ENCODE data around the gene NBAS. TPM values are rescaled to one million over a fixed set of nuclear protein-coding genes. Genes with fewer than 3 reads are reported as not detected.

Gene NBAS
- total RNA-seq, 1 experiment from 2014 or later, result 32.5 TPM

DNA sequence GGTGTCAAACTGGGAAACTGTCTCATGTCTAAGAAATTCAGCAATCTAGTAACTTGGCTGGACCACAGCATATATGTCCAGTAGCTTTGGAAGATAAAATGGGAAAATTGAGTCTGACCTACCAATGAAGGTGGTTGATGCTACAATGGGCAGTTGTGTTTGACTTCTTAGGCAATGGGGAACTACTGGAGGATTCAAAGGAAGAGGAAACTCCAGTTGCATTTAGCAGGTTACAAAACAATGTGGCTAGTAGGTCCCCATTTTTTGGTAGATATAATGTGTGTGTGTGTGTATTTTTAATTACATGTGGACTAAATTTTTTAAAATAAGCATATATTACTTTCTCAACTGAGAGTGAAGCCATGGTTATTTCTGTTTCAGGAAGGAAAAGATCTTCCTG is 427.7 kb downstream of the NBAS start:
- DNase-seq, result no peak
- H3T11ph ChIP-seq (ENCODE audit: low read length), result no peak overlapping the region
- no peak overlapping the region for H2AFZ ChIP-seq (ENCODE audit: low read length)
- H2BK5ac ChIP-seq (ENCODE audit: insufficient read length, low read length), result no peak overlapping the region
- no peaks in the 10 kb centered on the region for H3K79me1 ChIP-seq (ENCODE audit: insufficient read depth, low read depth, low read length, poor library complexity, severe bottlenecking)
- Mint-ChIP-seq H3K4me1 (peaks cover 16 to 17% of the 10 kb centered on the region in 2 experiments), H3K27me3 (ENCODE audit: low read depth) (peaks cover 1% of the 10 kb centered on the region; the same call in 1 of the 2 replicates), H3K4me3 (no peak overlapping the region), H3K9me3 (peaks cover 2 to 3% of the 10 kb centered on the region in 2 experiments; a peak in 4 of 5 replicates), H3K27ac (no peak overlapping the region), H3K36me3 (ENCODE audit: insufficient read depth in 1 of 3, low read depth in 3 of 3) (peaks cover 0 to 4% (median 2%) of the 10 kb centered on the region in 3 experiments; a peak in 3 of 7 replicates)
- H3K27ac ChIP-seq (ENCODE audit: insufficient read length, low read depth, low read length), result no peak overlapping the region
- no peak overlapping the region for H3K4ac ChIP-seq (ENCODE audit: low read depth, low read length)
- no peak overlapping the region for H2BK120ac ChIP-seq (ENCODE audit: low read depth, low read length, poor library complexity, severe bottlenecking)
- H3K23me2 ChIP-seq (ENCODE audit: insufficient read length, low read depth, low read length, poor library complexity, severe bottlenecking), result no peaks in the 10 kb centered on the region
- no peak overlapping the region for H4K91ac ChIP-seq (ENCODE audit: insufficient read length, low read depth, low read length)
- H3K27me3 ChIP-seq (ENCODE audit: insufficient read depth, low read length), result no peaks in the 10 kb centered on the region
- no peak overlapping the region for H3K18ac ChIP-seq (ENCODE audit: insufficient read length, low read depth, low read length)
- H2BK12ac ChIP-seq (ENCODE audit: insufficient read length, low read depth, low read length), result no peak overlapping the region
- no peak overlapping the region for H2BK20ac ChIP-seq (ENCODE audit: low read depth, low read length, poor library complexity, severe bottlenecking)
- no peaks in the 10 kb centered on the region for H4K20me1 ChIP-seq (ENCODE audit: control insufficient read depth, insufficient read depth, insufficient read length)
- no peak overlapping the region for H3K56ac ChIP-seq (ENCODE audit: insufficient read length, low read depth, low read length)
- H3K4me1 ChIP-seq (ENCODE audit: insufficient read depth, low read length), result no peaks in the 10 kb centered on the region
- H3K9ac ChIP-seq (ENCODE audit: extremely low read depth, insufficient read length, low read length), result no peak overlapping the region
- no peak for TF ChIP-seq CTCF (conservative IDR thresholded peaks at IDR 0.05)
- H3K9me3 ChIP-seq (ENCODE audit: control insufficient read depth, low read depth, low read length), result no peaks in the 10 kb centered on the region
- H3K23ac ChIP-seq (ENCODE audit: insufficient read length, low read depth, low read length), result no peak overlapping the region
- H2AK5ac ChIP-seq (ENCODE audit: insufficient read length, low read length), result no peak overlapping the region
- H4K5ac ChIP-seq (ENCODE audit: insufficient read length, low read depth, low read length), result no peak overlapping the region
- H3K14ac ChIP-seq (ENCODE audit: insufficient read depth, low read length), result no peak overlapping the region
- no peak overlapping the region for H2BK15ac ChIP-seq (ENCODE audit: low read depth, low read length)
- no peak overlapping the region for H4K8ac ChIP-seq (replicated peaks; ENCODE audit: insufficient read length, low read depth, low read length)
- H3K4me2 ChIP-seq (ENCODE audit: insufficient read depth, insufficient read length, low read length), result no peak overlapping the region
- no peaks in the 10 kb centered on the region for H3K79me2 ChIP-seq (ENCODE audit: insufficient read depth, low read length)
